ENCODE data around the gene ARHGAP40. TPM values are rescaled to one million over a fixed set of nuclear protein-coding genes. Genes with fewer than 3 reads are reported as not detected.
A peak's percentile ranks its signal among the peaks of the same experiment; 100 is the strongest.

The ARHGAP40 gene
- total and polyA plus RNA-seq, 2 of the 13 experiments (the other 11 are each of a cell fraction or from before 2014, with no cell fraction given), result 0.75 to 2.1 TPM

- no peak for TF ChIP-seq SAFB2 (CRISPR knock-in tag; IDR thresholded peaks at IDR 0.05; ENCODE audit: borderline replicate concordance, low read depth)
- peak; percentile 59; the same call in 1 of the 2 replicates for TF ChIP-seq NR2C2 (CRISPR knock-in tag; IDR thresholded peaks at IDR 0.05; ENCODE audit: borderline replicate concordance)
- no peak for TF ChIP-seq SOX6 (IDR thresholded peaks at IDR 0.05)
- TF ChIP-seq SOX6 (CRISPR knock-in tag; IDR thresholded peaks at IDR 0.05), result peak; percentile 96
- no peak for TF ChIP-seq MEIS1 (CRISPR knock-in tag; IDR thresholded peaks at IDR 0.05; ENCODE audit: borderline replicate concordance)
- TF ChIP-seq EP300 (IDR thresholded peaks at IDR 0.05; ENCODE audit: low read depth in 2 of 2, low read length in 2 of 2), result peak; percentile 73 to 91; a peak in 3 of 4 replicates
- peak; percentile 82; the same call in 1 of the 2 replicates for TF ChIP-seq EP300 (CRISPR knock-in tag; IDR thresholded peaks at IDR 0.05; ENCODE audit: borderline replicate concordance)
- TF ChIP-seq, protein P1, sequence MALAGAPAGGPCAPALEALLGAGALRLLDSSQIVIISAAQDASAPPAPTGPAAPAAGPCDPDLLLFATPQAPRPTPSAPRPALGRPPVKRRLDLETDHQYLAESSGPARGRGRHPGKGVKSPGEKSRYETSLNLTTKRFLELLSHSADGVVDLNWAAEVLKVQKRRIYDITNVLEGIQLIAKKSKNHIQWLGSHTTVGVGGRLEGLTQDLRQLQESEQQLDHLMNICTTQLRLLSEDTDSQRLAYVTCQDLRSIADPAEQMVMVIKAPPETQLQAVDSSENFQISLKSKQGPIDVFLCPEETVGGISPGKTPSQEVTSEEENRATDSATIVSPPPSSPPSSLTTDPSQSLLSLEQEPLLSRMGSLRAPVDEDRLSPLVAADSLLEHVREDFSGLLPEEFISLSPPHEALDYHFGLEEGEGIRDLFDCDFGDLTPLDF (CRISPR knock-in tag; IDR thresholded peaks at IDR 0.05), result 0 out of 2 replicates have a peak, but pooled peaks have one; percentile 25
- peak; percentile 89 for TF ChIP-seq FOXK1 (CRISPR knock-in tag; IDR thresholded peaks at IDR 0.05; ENCODE audit: borderline replicate concordance, low read depth)
- peak; percentile 77 for TF ChIP-seq IRF2 (CRISPR knock-in tag; IDR thresholded peaks at IDR 0.05)
- no peak for TF ChIP-seq CENPT (CRISPR knock-in tag; IDR thresholded peaks at IDR 0.05; ENCODE audit: low read depth)
- no peak for TF ChIP-seq FOXK2 (IDR thresholded peaks at IDR 0.05)
- peak; percentile 57 for TF ChIP-seq SOX13 (IDR thresholded peaks at IDR 0.05)
- TF ChIP-seq SOX13 (CRISPR knock-in tag; conservative IDR thresholded peaks at IDR 0.05 in 1 of 2, IDR thresholded peaks at IDR 0.05 in 1 of 2), result peak in 1 of 2 experiments; percentile 97; a peak in 2 of 4 replicates
- no peak; the same call in 1 of the 2 replicates for TF ChIP-seq RBAK (CRISPR knock-in tag; IDR thresholded peaks at IDR 0.05)
- no peak for TF ChIP-seq NFE2L1 (CRISPR knock-in tag; IDR thresholded peaks at IDR 0.05; ENCODE audit: borderline replicate concordance)
- TF ChIP-seq ZHX2 (IDR thresholded peaks at IDR 0.05; ENCODE audit: low read depth), result no peak
- 0 out of 2 replicates have a peak, but pooled peaks have one; percentile 27 for TF ChIP-seq ZHX2 (CRISPR knock-in tag; IDR thresholded peaks at IDR 0.05; ENCODE audit: borderline replicate concordance)
- TF ChIP-seq IKZF5 (CRISPR knock-in tag; IDR thresholded peaks at IDR 0.05), result peak; percentile 36; the same call in 1 of the 2 replicates
- 0 out of 2 replicates have a peak, but pooled peaks have one; percentile 50 for TF ChIP-seq KLF6 (CRISPR knock-in tag; IDR thresholded peaks at IDR 0.05)
- TF ChIP-seq ZNF605 (CRISPR knock-in tag; IDR thresholded peaks at IDR 0.05), result peak; percentile 80
- peak; percentile 69; the same call in 1 of the 2 replicates for TF ChIP-seq HOXA3 (CRISPR knock-in tag; IDR thresholded peaks at IDR 0.05)
- no peak for TF ChIP-seq ZNF558 (CRISPR knock-in tag; IDR thresholded peaks at IDR 0.05; ENCODE audit: borderline replicate concordance)
Measured at GRCh38 chr20:38667417-38667956, 65.9 kb downstream of the ARHGAP40 start (continued).
